ENCODE measurements around the gene AOAH. TPM values are rescaled to one million over a fixed set of nuclear protein-coding genes. Genes with fewer than 3 reads are reported as not detected.

AOAH gene
- total and polyA plus RNA-seq, 2 of the 4 experiments (the other 2 are of a cell fraction): not detected

DNA sequence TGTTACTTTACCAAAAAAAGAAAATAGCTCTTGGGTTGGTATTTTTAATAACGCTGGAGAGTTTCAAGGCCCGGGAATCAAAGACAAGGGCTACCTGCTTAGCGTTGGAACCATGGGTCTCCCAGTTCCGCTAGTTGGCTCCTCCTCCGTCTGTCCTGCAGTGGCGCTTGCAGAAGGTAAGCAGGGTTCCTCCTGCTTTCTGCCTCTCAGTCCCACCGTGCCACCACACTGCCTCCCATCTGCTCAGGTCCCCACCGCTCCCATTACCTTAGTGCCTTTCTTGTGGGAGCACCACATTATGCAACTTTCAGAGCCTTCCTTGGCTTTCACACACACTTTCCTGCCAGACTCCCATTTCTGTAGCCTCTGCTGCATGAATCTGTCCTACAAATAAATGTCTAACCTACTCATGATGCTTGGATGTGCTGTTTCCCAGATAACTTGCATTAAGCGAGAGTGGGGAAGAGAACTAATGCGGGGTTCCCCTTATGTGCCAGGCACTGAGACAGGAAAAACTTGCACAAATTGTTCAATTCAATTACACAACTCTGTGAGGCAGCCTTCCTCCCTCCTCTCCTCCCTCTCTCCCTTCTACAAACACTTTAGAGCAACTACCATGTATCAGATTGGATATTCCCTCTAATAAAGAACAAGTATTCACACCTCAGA is 124.5 kb downstream of the AOAH start:
- intact Hi-C loops (cut with micrococcal nuclease): no loop called here
- CTCF ChIA-PET: no interaction called here
- in situ Hi-C loops (cut with MboI; ENCODE audit: low sequenced_read_pairs): no loop called here

More for the DNA sequence above, 124.5 kb downstream of the AOAH start:
- H3K27me3 ChIP-seq (ENCODE audit: control insufficient read depth, insufficient read depth, low read length): peaks cover 2% of the 10 kb centered on the region
- H3K79me1 ChIP-seq (ENCODE audit: low read depth in 1 of 2, low read length in 2 of 2): no peaks in the 10 kb centered on the region
- H3K9me3 ChIP-seq (ENCODE audit: control insufficient read depth, insufficient read depth, low read length): no peaks in the 10 kb centered on the region
- WGBS, 2 experiments (ENCODE audit: extremely low coverage in 2 of 2, insufficient read length in 1 of 2): 40% methylated on average over 1 of the region's 10 CpGs; no CpG with 5 or more reads in 1 of the 2 experiments
- H3K23ac ChIP-seq (ENCODE audit: low read depth, low read length): no peak overlapping the region
- no peaks in the 10 kb centered on the region for H4K20me1 ChIP-seq (ENCODE audit: insufficient read depth, low read length)
- no peak overlapping the region for H3K14ac ChIP-seq (replicated peaks; ENCODE audit: low read depth, low read length)
- no peak overlapping the region for H3K4me3 ChIP-seq (ENCODE audit: insufficient read depth, low read depth, low read length)
- no peak overlapping the region for H4K5ac ChIP-seq (ENCODE audit: low read depth, low read length)
- no peak for ATAC-seq (ENCODE audit: low read depth)
- no peak overlapping the region for H3K56ac ChIP-seq (ENCODE audit: extremely low read depth, insufficient read depth, low read length)
- no peak overlapping the region for H3K9ac ChIP-seq (ENCODE audit: low read depth, low read length)
- H3K18ac ChIP-seq (ENCODE audit: low read depth, low read length): no peak overlapping the region
- no peak overlapping the region for H2BK5ac ChIP-seq (ENCODE audit: low read depth, low read length, poor library complexity, severe bottlenecking)
- H4K8ac ChIP-seq (ENCODE audit: low read depth in 2 of 2, low read length in 2 of 2): no peak overlapping the region
- H3K4me2 ChIP-seq (ENCODE audit: low read depth, low read length): no peak overlapping the region
- H2AK5ac ChIP-seq (ENCODE audit: low read depth, low read length): no peak overlapping the region
- no peak overlapping the region for H2BK20ac ChIP-seq (ENCODE audit: low read depth, low read length)
- H3K4ac ChIP-seq (ENCODE audit: low read depth, low read length): no peak overlapping the region
- no peaks in the 10 kb centered on the region; the same call in 1 of the 2 replicates for H3K9me1 ChIP-seq (ENCODE audit: insufficient read depth, low read length)
- no peaks in the 10 kb centered on the region for H3K36me3 ChIP-seq (ENCODE audit: control insufficient read depth, insufficient read depth, low read length)
- dilution Hi-C loops (cut with HindIII; ENCODE audit: low sequenced_read_pairs, unreplicated experiment): no loop called here
- POLR2A ChIA-PET (ENCODE audit: unreplicated experiment): no interaction called here
- H4K91ac ChIP-seq (ENCODE audit: insufficient read depth, low read depth, low read length): no peak overlapping the region
- H2BK120ac ChIP-seq (ENCODE audit: low read depth, low read length): no peak overlapping the region
- no peak overlapping the region for H2AK9ac ChIP-seq (replicated peaks; ENCODE audit: low read depth, low read length, poor library complexity)
- no TSS peak for BruUV-seq (replicated peaks)
- no peak for DNase-seq
- TF ChIP-seq, protein P1, sequence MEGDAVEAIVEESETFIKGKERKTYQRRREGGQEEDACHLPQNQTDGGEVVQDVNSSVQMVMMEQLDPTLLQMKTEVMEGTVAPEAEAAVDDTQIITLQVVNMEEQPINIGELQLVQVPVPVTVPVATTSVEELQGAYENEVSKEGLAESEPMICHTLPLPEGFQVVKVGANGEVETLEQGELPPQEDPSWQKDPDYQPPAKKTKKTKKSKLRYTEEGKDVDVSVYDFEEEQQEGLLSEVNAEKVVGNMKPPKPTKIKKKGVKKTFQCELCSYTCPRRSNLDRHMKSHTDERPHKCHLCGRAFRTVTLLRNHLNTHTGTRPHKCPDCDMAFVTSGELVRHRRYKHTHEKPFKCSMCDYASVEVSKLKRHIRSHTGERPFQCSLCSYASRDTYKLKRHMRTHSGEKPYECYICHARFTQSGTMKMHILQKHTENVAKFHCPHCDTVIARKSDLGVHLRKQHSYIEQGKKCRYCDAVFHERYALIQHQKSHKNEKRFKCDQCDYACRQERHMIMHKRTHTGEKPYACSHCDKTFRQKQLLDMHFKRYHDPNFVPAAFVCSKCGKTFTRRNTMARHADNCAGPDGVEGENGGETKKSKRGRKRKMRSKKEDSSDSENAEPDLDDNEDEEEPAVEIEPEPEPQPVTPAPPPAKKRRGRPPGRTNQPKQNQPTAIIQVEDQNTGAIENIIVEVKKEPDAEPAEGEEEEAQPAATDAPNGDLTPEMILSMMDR (conservative IDR thresholded peaks at IDR 0.05; ENCODE audit: low read depth, low read length): no peak
- TF ChIP-seq FOS (IDR thresholded peaks at IDR 0.05; ENCODE audit: low read depth, low read length): no peak
- no peak for TF ChIP-seq SMC3 (IDR thresholded peaks at IDR 0.05; ENCODE audit: low read depth, low read length)
- TF ChIP-seq RFX5 (IDR thresholded peaks at IDR 0.05; ENCODE audit: low read depth, low read length): no peak
- TF ChIP-seq CHD1 (IDR thresholded peaks at IDR 0.05; ENCODE audit: low read depth, low read length): no peak
- TF ChIP-seq BHLHE40 (IDR thresholded peaks at IDR 0.05; ENCODE audit: low read depth, low read length): no peak
- no peak for TF ChIP-seq POLR2A (IDR thresholded peaks at IDR 0.05; ENCODE audit: low read depth, low read length)
- TF ChIP-seq MAZ (IDR thresholded peaks at IDR 0.05; ENCODE audit: borderline replicate concordance, low read depth, low read length): no peak
- no peak for TF ChIP-seq RAD21 (IDR thresholded peaks at IDR 0.05; ENCODE audit: low read length)
- TF ChIP-seq, protein P2, sequence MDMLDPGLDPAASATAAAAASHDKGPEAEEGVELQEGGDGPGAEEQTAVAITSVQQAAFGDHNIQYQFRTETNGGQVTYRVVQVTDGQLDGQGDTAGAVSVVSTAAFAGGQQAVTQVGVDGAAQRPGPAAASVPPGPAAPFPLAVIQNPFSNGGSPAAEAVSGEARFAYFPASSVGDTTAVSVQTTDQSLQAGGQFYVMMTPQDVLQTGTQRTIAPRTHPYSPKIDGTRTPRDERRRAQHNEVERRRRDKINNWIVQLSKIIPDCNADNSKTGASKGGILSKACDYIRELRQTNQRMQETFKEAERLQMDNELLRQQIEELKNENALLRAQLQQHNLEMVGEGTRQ (IDR thresholded peaks at IDR 0.05; ENCODE audit: low read depth, low read length): no peak
- no peak for TF ChIP-seq NFE2L2 (IDR thresholded peaks at IDR 0.05; ENCODE audit: low read depth, low read length)
- no peak overlapping the region for H2AFZ ChIP-seq (replicated peaks; ENCODE audit: low read length, poor library complexity)
- no peak overlapping the region for H3K27ac ChIP-seq (ENCODE audit: insufficient read depth, low read length)
- no peaks in the 10 kb centered on the region for H3K4me1 ChIP-seq (ENCODE audit: control insufficient read depth, insufficient read depth, low read length)
- no peak overlapping the region for H2BK15ac ChIP-seq (ENCODE audit: low read depth, low read length)

Measured in IMR-90 (cell line).